Calu3 (cell line): ENCODE measurements around the gene APOL6. TPM values are rescaled to one million over a fixed set of nuclear protein-coding genes. Genes with fewer than 3 reads are reported as not detected.

Source experiments
- BruUV-seq: library from RNA; stranded (reverse); fragments of 400-500 nt; replicated peaks from 2 replicates; lab custom pipeline; 2021; lab: Mats Ljungman, UMichigan
- CTCF ChIA-PET: fragments of 300-600 bp; sonication (Branson Sonifier 250); formaldehyde crosslinking; loops from one replicate; lab custom pipeline; 2022; ENCODE audit warnings: antibody characterized with exemption; lab: Charles Lee
- DNase-seq: peaks from one replicate; pipeline ENCODE4 v3.0.0; 2022
- H3K27ac Mint-ChIP-seq: one replicate; pipeline ENCODE4 v1.8.0; 2022; ENCODE audit warnings: mixed read lengths; ENCODE audit not compliant: unreplicated experiment
- H3K27me3 Mint-ChIP-seq: one replicate; pipeline ENCODE4 v1.8.0; 2022; ENCODE audit warnings: mixed read lengths; ENCODE audit not compliant: unreplicated experiment
- H3K36me3 Mint-ChIP-seq: one replicate; pipeline ENCODE4 v1.8.0; 2022; ENCODE audit warnings: mild to moderate bottlenecking, moderate library complexity, mixed read lengths; ENCODE audit not compliant: insufficient read depth, unreplicated experiment
- H3K4me1 Mint-ChIP-seq: one replicate; pipeline ENCODE4 v1.8.0; 2022; ENCODE audit warnings: mild to moderate bottlenecking, low read depth, mixed read lengths; ENCODE audit not compliant: unreplicated experiment
- H3K4me3 Mint-ChIP-seq: one replicate; pipeline ENCODE4 v1.8.0; 2022; ENCODE audit warnings: mild to moderate bottlenecking, low read depth, moderate library complexity, mixed read lengths; ENCODE audit not compliant: unreplicated experiment
- H3K9me3 Mint-ChIP-seq: one replicate; pipeline ENCODE4 v1.8.0; 2022; ENCODE audit warnings: low read depth, mixed read lengths; ENCODE audit not compliant: unreplicated experiment
- CTCF ChIP-seq: fragments of 200-600 bp; IDR thresholded peaks from one replicate; pipeline ENCODE4 v1.8.0; 2022; ENCODE audit warnings: antibody characterized with exemption; ENCODE audit not compliant: unreplicated experiment
- intact Hi-C: fragments of 100-400 bp; cut with micrococcal nuclease; formaldehyde crosslinking; loops from one replicate; pipeline ENCODE4 v1.10.0; 2022; ENCODE audit not compliant: unreplicated experiment
- total RNA-seq: library from RNA; stranded (reverse); gene quantifications from 2 replicates; pipeline ENCODE4 v1.2.3, GENCODE V29; 2022

Gene APOL6
- total RNA-seq, 1 experiment from 2014 or later = 24.0 TPM

- intact Hi-C loops = no loop called here
Measured at GRCh38 chr22:35601743-35602615, 46.3 kb upstream of the APOL6 start.

GRCh38 chr22:35604621-35605368, 43.5 kb upstream of the APOL6 start:
- Mint-ChIP-seq H3K4me3 (no peak overlapping the region), H3K4me1 (no peaks in the 10 kb centered on the region), H3K27ac (no peak overlapping the region), H3K36me3 (no peaks in the 10 kb centered on the region), H3K27me3 (no peaks in the 10 kb centered on the region), H3K9me3 (no peaks in the 10 kb centered on the region)
- no TSS peak for BruUV-seq
- CTCF ChIA-PET = interaction anchor here (0.5 to 1.3 kb wide), 3 partner anchors 17 to 878 kb away, joined by 3 to 4 read pairs (median 4); no protein-coding TSS in a partner anchor
- TF ChIP-seq CTCF = no peak
- intact Hi-C loops = no loop called here
- DNase-seq = peak; percentile 71

More at GRCh38 chr22:35601743-35602615, 46.3 kb upstream of the APOL6 start:
- CTCF ChIA-PET = interaction anchor here (0.5 to 1.0 kb wide), 5 partner anchors 171 to 683 kb away, joined by 3 to 5 read pairs (median 3); no protein-coding TSS in a partner anchor
- peak; percentile 81 for DNase-seq
- H3K9me3 Mint-ChIP-seq = no peaks in the 10 kb centered on the region
- H3K4me3 Mint-ChIP-seq = no peak overlapping the region
- no peak for TF ChIP-seq CTCF
- no TSS peak for BruUV-seq
- no peaks in the 10 kb centered on the region for H3K27me3 Mint-ChIP-seq
- no peak overlapping the region for H3K27ac Mint-ChIP-seq
- H3K4me1 Mint-ChIP-seq = no peaks in the 10 kb centered on the region
- no peaks in the 10 kb centered on the region for H3K36me3 Mint-ChIP-seq

- DNase-seq = no peak
- H3K27ac Mint-ChIP-seq = no peak overlapping the region
- no peaks in the 10 kb centered on the region for H3K27me3 Mint-ChIP-seq
- CTCF ChIA-PET = no interaction called here
- no peaks in the 10 kb centered on the region for H3K36me3 Mint-ChIP-seq
- H3K4me3 Mint-ChIP-seq = no peak overlapping the region
- H3K4me1 Mint-ChIP-seq = no peaks in the 10 kb centered on the region
- BruUV-seq = no TSS peak
- intact Hi-C loops = no loop called here
- no peak for TF ChIP-seq CTCF
- no peaks in the 10 kb centered on the region for H3K9me3 Mint-ChIP-seq
Measured at GRCh38 chr22:35605369-35605680, 42.9 kb upstream of the APOL6 start.

GRCh38 chr22:35605851-35606481, 42.3 kb upstream of the APOL6 start:
- intact Hi-C loops = no loop called here

More at GRCh38 chr22:35605851-35606481, 42.3 kb upstream of the APOL6 start:
- no peak for DNase-seq
- Mint-ChIP-seq H3K27ac (no peak overlapping the region), H3K36me3 (no peaks in the 10 kb centered on the region), H3K27me3 (no peaks in the 10 kb centered on the region), H3K4me1 (no peaks in the 10 kb centered on the region), H3K9me3 (no peaks in the 10 kb centered on the region), H3K4me3 (no peak overlapping the region)
- no TSS peak for BruUV-seq
- TF ChIP-seq CTCF = no peak
- CTCF ChIA-PET = no interaction called here
